ENCODE measurements around the gene UXS1. TPM values are rescaled to one million over a fixed set of nuclear protein-coding genes. Genes with fewer than 3 reads are reported as not detected.

UXS1 gene
- total and polyA plus RNA-seq, 2 donors (not counting 3 experiments of a cell fraction or from before 2014, with no cell fraction given), result 34.2 to 43.2 TPM

- no peak for TF ChIP-seq CTCF (IDR thresholded peaks at IDR 0.05; ENCODE audit: extremely low read depth in 1 of 2, insufficient read depth in 1 of 2, low read depth in 1 of 2, low read length in 2 of 2)
- no peak for TF ChIP-seq FOS (IDR thresholded peaks at IDR 0.05; ENCODE audit: borderline replicate concordance, insufficient read depth, low read length)
- TF ChIP-seq GATA2 (IDR thresholded peaks at IDR 0.05; ENCODE audit: insufficient read depth, insufficient read length, low read depth, low read length), result no peak
- no peak for TF ChIP-seq EZH2 (IDR thresholded peaks at IDR 0.05; ENCODE audit: borderline replicate concordance, low read depth, low read length, severe bottlenecking)
- no peak for TF ChIP-seq POLR2AphosphoS5 (IDR thresholded peaks at IDR 0.05; ENCODE audit: insufficient read depth, low read depth, low read length)
- TF ChIP-seq POLR2A (IDR thresholded peaks at IDR 0.05; ENCODE audit: low read depth, low read length), result no peak
- TF ChIP-seq MYC (IDR thresholded peaks at IDR 0.05; ENCODE audit: low read depth, low read length), result no peak
- no peak overlapping the region for H3K27ac ChIP-seq (ENCODE audit: insufficient read depth, low read depth, low read length)
- H3K4me2 ChIP-seq (ENCODE audit: insufficient read depth, low read length), result no peak overlapping the region
- no peaks in the 10 kb centered on the region for H3K4me1 ChIP-seq (ENCODE audit: control insufficient read depth, extremely low read depth, insufficient read depth, low read length)
- no peak overlapping the region for H3K9ac ChIP-seq (replicated peaks; ENCODE audit: extremely low read depth, insufficient read depth, low read length)
- DNase-seq (ENCODE audit: low read depth, low spot score), result no peak
- CTCF ChIA-PET, result interaction anchor here (1.4 kb wide), 1 partner anchor 13 kb away, joined by 3 read pairs; no protein-coding TSS in a partner anchor
- intact Hi-C loops (cut with micrococcal nuclease), result no loop called here
- H3K9me1 ChIP-seq (replicated peaks; ENCODE audit: control insufficient read depth, extremely low read depth, insufficient read depth, low read length), result no peaks in the 10 kb centered on the region
- dilution Hi-C loops (cut with MboI; ENCODE audit: extremely low pct_ligation_motif_present, low sequenced_read_pairs), result no loop called here
- no peak overlapping the region for H3K4me3 ChIP-seq (replicated peaks in 1 of 3; ENCODE audit: insufficient read depth in 1 of 3, low read depth in 1 of 3, low read length in 3 of 3)
- POLR2A ChIA-PET, result no interaction called here
- no peaks in the 10 kb centered on the region for H3K79me2 ChIP-seq (ENCODE audit: control insufficient read depth, insufficient read depth, low read length)
- no peaks in the 10 kb centered on the region for H3K9me3 ChIP-seq (replicated peaks; ENCODE audit: control insufficient read depth, insufficient read depth, low read length)
- H3K36me3 ChIP-seq (ENCODE audit: control insufficient read depth in 2 of 2, extremely low read depth in 1 of 2, insufficient read depth in 2 of 2, low read length in 2 of 2), result no peaks in the 10 kb centered on the region
- no peaks in the 10 kb centered on the region for H3K27me3 ChIP-seq (ENCODE audit: control insufficient read depth in 2 of 2, insufficient read depth in 2 of 2, low read length in 2 of 2)
- H2AFZ ChIP-seq (ENCODE audit: low read depth, low read length), result no peak overlapping the region
- BruUV-seq (replicated peaks), result no TSS peak
- no peak for FAIRE-seq
- no peaks in the 10 kb centered on the region for H4K20me1 ChIP-seq (replicated peaks; ENCODE audit: control insufficient read depth, extremely low read depth, insufficient read depth, low read length)
These were observed 103.0 kb downstream of the UXS1 start for GRCh38 chr2:106090916-106091618.
